Anterior cingulate cortex (tissue), 58 donors: ENCODE results near the gene NINL.

Experiments
- DNase-seq, 58 donors: peaks; one replicate each; lab custom pipeline; 2025; lab: John Stamatoyannopoulos, UW

The NINL gene

DNA sequence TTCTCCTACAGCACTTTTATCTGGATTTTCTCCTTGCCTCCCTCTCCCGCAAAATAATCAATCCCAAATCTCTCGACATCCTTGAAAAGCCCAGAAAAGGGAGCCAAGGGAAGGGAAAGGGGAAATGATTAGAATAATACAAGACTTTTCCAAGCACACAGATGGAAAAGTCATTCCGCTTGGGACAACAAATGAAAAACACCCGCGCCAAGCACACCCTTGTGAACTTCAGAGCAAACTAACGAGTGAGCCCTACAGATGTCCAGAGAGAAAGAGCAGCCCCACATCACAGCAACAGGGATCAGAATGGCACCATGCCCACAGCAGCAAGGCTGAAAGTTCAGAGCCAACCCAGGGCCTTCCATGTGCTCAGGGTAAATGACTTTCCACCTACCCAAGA is 49.6 kb downstream of the NINL start:
- no peak for DNase-seq

DNA sequence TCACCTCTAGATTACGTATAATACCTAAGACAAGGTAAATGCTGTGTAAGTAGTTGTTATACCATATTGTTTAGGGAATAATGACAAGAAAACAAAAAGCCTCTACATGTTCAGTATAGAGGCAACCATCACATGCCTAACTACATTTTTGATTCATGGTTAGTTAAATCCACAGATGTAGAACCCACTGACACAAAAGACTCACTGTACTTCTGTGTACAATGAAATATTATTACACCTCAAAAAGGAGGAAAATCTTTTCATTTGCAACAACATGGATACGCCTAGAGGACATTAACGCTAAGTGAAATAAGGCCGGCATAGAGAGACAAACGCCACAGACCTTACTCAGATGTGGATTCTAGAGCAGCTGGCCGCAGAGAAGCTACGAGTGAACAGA is 50.5 kb downstream of the NINL start:
- no peak for DNase-seq

DNA sequence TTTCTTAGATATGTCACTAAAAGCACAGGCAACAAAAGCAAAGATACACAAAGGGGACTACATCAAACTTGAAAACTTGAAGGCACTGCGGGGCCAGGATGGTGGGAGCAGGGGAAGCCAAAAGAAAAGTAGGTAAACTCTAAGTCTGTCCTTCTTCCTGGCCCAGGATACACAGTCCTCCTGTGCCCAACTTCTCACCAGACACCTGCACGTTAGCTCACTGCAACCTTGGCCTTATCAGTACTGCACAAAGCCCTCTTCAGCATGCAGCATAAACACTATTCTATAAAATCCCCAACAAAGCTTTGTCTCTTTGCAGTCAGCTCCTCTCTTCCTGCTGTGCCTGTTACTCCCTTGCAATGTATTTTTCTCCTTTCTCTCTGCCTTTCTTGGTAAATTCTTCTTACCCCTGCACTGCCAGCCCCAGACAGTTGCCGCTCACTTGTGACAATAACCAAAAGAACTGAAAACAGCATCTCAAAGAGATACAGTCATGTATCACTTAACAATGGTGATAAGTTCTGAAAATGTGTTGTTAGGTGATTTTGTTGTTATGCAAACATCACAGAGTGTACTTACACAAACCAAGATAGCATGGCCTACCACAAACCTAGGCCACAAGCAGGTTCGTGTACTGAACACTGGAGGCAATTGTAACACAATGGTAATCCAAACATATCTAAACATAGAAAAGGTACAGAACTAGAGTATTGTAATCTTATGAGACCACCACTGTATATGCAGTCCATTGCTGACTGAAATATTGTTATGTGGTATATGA is 51.2 kb downstream of the NINL start:
- DNase-seq: no peak

DNA sequence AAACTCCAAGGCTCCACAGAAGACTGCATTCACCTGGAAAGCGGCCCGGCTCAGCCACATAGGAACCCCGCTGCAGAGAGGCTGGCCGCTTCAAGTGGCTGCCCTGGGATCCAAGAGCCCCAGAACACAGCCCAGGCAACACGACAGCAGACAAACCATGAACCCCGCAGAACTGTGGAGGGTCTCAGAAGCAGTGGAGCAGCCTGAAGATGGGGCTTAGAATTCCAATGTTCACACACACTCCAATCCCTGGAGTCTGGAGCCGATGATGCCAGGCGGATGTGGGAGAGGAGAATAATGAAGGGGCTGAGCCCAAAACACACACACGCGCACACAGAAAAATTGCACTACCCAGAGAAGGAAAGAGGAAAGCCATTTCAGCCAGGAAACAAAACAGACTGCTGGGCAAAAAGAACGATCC is 52.4 kb downstream of the NINL start:
- DNase-seq: peak in 23 of 58 donors; percentile 9 to 54 (median 33)

DNA sequence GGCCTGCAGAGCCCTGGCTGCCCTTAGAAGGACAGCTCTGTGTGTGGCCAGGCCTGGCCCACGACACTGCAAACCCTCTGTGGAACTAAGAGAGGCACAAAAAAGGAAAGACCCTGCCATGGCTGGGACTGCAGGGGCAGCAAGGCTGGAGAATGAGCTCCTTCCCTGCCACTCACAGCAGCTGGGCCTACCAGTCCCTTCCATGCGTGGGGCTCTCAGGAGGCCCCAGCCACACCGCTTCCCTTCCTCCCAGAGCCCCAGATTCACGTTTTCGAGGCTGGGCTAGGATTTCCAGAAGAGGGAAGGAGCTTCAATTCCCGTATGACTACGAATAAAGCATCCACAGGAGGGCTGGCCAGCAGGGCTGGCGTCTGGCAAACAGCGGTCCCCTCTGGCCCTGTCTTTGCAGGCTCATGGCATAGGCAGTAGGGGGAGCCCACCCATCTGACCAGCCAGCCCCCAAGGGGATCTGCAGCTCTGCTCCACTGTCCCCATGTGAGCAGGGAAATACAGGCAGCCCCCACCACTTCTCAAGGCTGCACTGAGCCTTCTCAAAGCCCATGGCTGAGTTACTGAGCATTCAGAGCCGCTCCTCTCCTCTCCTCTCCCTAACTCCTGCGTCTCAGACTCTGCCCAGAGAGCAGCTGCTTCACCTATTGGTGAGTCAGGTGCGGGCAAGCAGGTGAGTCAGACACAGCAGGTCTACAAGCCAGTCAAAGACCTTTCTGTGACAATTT is 53.1 kb downstream of the NINL start:
- peak in 37 of 58 donors; percentile 8 to 76 (median 42) for DNase-seq

DNA sequence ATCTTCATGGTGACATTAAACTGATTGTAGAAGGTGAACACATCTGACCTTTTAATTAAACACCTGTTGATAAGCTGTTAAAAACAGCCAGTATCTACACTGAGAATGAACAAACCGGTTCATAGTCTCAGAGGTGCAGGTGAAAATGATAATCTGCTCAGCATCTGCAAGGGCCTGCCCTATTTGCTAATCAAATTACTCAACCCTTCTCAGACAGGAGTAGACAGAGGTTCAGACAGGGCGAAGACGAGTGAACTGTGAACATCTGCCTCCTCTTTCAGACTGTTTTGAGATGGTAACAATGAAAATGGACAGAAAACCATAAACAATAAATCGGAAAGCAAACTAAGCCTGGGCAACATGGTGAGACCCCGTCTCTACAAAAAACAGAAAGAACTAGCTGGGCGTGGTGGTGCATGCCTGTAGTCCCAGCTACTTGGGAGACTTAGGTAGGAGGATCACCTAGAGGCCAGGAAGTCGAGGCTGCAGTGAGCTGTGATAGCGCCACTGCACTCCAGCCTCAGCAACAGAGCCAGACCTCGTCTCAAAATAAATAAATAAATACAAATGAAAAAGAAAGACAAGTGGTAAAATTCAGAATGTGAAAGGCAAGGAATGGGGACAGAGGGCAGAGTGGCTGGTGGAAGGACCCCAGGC is 55.9 kb downstream of the NINL start:
- no peak for DNase-seq

DNA sequence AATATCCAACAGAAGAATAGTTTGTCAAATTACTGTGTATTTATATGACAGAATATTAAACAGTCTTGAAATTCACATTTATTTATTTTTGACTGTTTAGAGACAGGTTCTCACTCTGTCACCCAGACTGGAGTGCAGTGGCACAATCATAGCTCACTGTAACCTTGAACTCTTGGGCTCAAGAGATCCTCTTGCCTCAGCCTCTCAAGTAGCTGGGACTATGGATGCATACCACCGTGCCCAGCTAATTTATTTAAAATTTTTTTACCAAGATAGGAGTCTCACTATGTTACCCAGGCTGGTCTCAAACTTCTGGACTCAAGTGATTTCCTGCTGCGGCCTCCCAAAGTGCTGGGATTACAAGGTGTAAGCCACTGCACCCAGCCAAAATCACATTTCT is 57.4 kb downstream of the NINL start:
- no peak for DNase-seq

DNA sequence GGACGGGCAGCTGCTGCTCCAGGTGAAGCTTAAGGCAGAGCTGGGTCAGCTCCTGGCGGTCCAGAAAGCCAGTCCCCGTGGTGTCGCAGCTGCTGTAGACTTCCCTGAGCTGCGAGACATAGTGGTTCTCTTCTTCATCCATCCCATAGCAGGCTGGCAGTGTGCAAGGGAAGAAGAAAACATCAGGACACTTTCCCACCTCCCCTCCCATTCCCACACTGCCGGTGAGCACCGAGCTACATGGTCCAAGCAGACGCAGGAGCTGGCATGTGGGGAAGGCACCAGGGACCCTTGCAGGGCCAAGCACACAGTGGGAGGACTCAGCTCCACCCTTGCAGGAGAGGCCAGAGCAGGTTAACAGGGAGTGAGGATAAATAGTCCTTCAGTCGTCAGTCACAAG is 58.9 kb downstream of the NINL start:
- DNase-seq: no peak

DNA sequence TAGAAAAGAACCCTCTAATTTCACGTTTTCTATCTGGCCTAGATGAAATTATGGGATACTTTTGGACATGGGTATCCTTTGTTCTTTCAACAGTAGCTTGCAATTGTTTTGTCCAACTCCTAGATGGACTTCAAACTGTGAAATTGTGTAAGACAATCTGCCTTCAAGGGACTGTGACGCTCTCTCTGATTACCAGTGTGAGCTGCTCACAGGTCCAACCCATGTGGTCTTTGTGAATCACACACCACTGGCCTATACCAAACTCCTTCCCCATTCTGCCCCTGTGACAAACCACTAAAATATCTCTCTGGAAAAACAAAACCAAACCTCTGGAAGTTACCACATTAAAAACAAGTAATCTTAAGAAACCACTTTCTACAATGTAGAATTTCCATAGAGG is 59.5 kb downstream of the NINL start:
- no peak for DNase-seq

DNA sequence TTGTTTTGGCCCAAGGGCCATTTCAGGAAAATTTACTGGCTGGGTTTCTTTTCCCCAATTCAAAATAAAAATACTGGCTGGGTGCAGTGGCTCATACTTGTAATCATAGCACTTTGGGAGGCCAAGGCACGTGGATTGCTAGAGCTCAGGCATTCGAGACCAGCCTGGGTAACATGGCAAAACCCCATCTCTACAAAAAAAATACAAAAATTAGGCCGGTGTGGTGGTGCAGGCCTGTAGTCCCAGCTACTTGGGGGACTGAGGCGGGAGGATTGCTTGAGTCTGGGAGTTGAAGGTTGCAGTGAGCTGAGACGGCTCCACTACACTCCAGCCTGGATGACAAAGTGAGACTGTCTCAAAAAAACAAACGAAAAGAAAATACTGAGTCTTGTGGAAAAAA is 60.0 kb downstream of the NINL start:
- no peak for DNase-seq

DNA sequence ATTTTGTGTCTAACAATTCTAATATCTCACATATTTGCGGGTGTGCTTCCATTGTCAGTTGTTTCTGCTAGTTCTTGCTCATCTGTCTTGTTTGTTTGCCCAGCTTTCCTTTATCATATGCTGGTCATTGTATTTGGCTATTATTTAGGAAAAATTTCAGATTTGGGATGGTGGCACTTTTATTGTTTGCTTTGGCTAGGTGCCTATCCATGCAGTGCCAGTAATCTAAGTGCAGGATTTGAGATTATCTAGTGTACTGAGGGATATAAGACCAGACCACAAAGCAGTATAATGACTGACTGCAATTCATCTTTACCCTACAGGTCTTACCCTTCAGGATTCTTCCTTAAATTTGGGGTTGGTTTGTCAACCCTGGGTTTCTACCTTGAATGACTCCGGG is 63.9 kb downstream of the NINL start:
- DNase-seq: no peak

DNA sequence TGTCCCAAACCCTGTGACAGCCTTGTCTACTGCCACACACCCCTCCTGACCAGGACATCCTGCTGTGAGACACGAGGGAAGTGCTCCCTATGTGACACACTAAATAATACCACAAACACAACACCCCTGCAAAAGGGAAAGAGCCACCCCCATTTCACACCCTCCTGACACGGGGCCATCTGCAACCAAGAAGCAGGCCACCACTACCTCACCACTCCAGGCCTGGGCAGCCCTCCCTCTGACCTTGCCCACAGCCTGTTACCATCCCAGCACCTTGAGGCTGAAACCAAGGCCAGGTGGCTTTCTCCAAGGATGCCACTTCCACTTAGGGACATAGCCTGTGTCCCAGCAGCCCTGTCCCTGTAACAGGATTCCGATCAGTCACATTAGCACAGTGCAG is 68.2 kb downstream of the NINL start:
- no peak for DNase-seq

DNA sequence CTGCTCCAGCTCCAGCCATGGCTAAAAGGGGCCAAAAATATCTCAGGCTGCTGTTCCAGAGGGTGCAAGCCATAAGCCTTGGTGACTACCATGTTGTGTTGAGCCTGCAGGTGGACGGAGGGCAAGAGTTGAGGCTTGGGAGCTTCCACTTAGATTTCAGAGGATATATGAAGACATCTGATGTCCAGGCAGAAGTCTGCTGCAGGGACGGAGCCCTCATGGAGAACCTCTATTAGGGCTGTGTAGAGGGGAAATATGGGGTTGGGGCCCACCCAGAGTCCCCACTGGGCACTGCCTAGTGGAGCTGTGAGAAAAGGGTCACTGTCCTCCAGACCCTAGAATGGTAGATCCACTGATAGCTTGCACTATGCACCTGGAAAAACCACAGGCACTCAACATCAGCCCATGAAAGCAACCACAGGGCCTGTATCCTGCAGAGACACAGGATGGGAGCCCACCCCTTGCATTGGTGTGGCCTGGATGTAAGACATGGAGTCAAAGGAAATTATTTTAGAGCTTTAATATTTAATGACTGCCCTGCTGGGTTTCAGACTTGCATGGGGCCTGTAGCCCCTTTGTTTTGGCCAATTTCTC is 70.5 kb downstream of the NINL start:
- no peak for DNase-seq

DNA sequence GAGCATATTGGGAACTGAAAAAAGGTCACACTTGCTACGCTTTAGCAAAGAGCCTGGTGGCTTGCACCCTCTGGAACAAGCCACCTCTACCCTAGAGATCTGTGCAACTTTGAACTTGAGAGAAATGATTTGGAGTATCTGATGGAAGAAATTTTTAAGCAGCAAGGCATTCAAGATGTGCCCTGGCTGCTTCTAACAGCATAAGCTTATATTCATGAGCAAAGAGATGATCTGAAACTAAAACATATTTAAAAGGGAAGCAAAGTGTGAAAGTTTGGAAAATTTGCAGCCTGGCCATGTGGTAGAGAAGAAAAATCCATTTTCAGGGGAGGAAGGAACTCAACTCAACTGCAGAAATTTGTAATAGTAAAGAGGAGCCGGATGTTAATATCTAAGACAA is 71.1 kb downstream of the NINL start:
- DNase-seq: no peak

DNA sequence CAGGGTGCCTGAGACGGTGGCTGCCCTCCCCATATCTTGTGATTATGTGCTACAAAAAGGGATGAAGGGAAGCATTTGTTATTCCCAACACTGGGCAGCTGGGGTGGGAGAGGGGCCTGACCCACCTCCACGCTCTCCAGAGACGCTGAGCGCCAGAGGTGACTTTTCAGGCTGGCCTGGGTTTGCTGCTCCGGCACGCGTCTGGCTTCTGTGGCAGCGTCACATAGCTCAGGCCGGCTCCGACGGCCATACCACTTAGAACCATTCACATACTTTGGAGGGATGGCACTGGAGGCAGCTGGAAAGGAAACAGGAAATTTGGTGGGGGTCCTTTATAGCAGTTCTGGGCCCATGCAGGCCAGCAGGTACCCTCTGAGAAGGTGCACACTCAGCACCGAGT is 72.6 kb downstream of the NINL start:
- no peak for DNase-seq

DNA sequence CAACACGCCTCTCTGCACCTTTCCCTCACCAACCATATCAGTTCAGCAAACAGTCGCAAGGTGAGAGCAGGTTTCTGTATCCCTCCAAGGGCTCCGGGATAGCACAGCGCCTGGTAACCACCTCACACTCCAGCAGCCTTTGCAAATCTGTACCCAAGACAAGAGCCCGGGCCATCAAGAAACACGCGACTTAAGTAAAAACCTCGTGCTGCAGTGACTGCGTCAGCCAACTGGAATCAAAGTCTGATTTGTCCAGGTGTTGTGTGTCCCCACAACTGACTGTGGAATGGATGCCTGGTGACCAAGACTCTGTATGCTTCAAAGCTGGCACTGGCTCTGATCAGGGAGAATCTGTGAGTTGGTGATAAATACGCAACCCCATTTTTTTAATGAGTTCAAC is 74.1 kb downstream of the NINL start:
- no peak for DNase-seq

DNA sequence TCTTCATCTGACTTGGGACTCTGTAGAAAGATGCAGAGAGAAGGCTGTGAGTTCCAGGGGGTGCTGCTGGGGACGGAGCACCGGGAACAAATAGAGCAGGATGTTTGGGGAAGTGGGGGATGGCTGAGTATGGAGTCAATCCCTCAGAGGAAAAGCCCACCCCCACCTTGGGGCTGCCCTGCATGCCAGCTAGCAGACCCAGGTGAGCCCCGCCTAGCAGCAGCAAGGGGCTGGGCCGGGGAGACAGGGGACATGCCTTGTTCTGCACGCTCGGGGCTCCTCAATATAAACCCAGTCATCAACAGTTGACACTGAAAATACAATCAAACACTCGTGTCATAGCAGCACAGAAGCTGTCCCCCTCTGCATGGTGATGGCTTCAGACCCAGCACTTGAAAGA is 74.6 kb downstream of the NINL start:
- DNase-seq: no peak

DNA sequence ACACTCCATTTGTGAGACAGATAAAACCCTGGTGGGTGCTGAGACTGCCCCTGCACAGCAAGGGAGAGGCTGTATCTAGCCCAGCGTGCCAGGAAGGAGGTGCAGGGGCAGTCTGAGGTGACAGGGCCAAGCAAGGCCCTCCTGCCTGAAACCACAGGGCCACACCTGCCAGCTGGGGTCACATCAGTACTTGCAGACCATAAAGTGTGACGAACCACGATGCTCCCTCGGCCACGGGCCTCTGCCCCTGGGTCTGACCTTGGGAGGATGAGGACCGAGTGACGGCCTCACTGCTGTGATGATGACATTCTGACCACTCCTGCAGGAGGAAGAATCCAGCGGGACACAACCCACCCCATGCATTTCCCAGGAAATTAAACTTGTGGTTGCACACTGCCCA is 75.1 kb downstream of the NINL start:
- no peak for DNase-seq

DNA sequence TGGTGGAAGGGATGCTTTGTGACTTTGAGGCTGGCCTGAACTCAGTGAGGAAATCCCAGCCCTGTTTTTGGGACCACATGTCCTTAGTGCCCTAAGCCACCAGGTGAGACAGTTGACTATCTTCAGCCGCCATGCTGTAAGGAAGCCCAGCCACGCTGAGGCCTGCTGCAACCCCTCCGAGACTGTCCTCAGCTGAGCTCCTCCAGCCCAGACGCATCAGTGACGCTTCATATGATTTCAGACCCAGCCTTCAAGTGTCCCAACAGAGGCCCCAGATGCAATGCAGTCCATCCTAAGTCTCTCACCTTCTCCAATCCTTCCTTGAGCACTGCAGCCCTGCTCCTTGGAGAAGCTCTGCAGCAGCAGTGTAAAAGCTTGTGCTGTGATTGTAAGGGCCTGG is 76.2 kb downstream of the NINL start:
- DNase-seq: no peak

DNA sequence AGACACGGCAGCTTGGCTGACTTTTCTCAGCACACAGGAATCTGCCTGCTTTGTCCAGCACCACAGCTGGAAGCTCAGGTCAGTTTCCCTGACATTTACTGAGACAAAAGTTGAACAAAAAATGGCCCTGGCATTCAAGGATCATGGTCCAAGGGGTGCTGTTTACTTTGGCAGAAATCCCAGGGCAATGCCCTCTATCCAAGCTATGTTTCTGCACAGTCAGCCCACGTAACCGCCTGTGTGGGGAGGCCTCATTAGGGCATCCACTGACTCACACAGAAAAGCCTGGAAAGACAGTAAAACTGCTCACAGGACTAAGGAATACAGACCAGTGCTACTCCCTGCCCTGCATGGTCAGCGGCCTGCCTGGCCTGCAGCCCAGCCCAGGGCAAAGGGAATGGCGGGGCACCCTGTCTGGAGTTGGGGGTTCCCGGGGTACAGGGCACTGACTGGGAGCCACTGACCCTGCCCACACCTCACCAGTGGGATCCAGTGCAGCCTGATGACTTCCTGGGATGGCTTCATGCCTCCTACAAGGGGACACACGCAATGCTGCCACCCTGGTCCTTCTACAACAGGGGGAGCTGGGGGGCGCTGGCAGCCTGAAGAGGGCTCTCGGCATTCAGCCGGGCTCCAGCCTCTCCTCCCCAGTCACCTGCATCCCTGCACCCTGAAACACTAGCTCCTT is 77.1 kb downstream of the NINL start:
- peak in 1 of 58 donors; percentile 12 for DNase-seq
